ENCODE measurements around the gene GLB1L3. TPM values are rescaled to one million over a fixed set of nuclear protein-coding genes. Genes with fewer than 3 reads are reported as not detected.

The GLB1L3 gene
- total and polyA plus RNA-seq, 2 of the 4 experiments (the other 2 are of a cell fraction) = not detected

GRCh38 chr11:134330611-134331353, 54.6 kb downstream of the GLB1L3 start:
- BruUV-seq (replicated peaks) = no TSS peak
- Histone ChIP-seq H3K23ac (ENCODE audit: low read depth, low read length) (no peak overlapping the region), H3K9me3 (ENCODE audit: control insufficient read depth, insufficient read depth, low read length) (no peaks in the 10 kb centered on the region), H4K5ac (ENCODE audit: low read depth, low read length) (no peak overlapping the region), H3K18ac (ENCODE audit: low read depth, low read length) (no peak overlapping the region), H3K27me3 (ENCODE audit: control insufficient read depth, insufficient read depth, low read length) (peaks cover 14% of the 10 kb centered on the region), H2BK120ac (ENCODE audit: low read depth, low read length) (no peak overlapping the region), H2AK5ac (ENCODE audit: low read depth, low read length) (no peak overlapping the region), H3K4me2 (ENCODE audit: low read depth, low read length) (no peak overlapping the region), H2BK5ac (ENCODE audit: low read depth, low read length, poor library complexity, severe bottlenecking) (no peak overlapping the region), H3K27ac (ENCODE audit: insufficient read depth, low read length) (no peak overlapping the region), H2BK20ac (ENCODE audit: low read depth, low read length) (no peak overlapping the region), H3K9ac (ENCODE audit: low read depth, low read length) (no peak overlapping the region), H3K9me1 (ENCODE audit: insufficient read depth, low read length) (no peaks in the 10 kb centered on the region), H3K36me3 (ENCODE audit: control insufficient read depth, insufficient read depth, low read length) (no peaks in the 10 kb centered on the region), H4K8ac (ENCODE audit: low read depth in 2 of 2, low read length in 2 of 2) (no peak overlapping the region), H3K4ac (ENCODE audit: low read depth, low read length) (no peak overlapping the region), H3K4me1 (ENCODE audit: control insufficient read depth, insufficient read depth, low read length) (no peaks in the 10 kb centered on the region), H2AK9ac (replicated peaks; ENCODE audit: low read depth, low read length, poor library complexity) (no peak overlapping the region), H2AFZ (replicated peaks; ENCODE audit: low read length, poor library complexity) (no peak overlapping the region), H3K79me1 (ENCODE audit: low read depth in 1 of 2, low read length in 2 of 2) (no peaks in the 10 kb centered on the region), H4K20me1 (ENCODE audit: insufficient read depth, low read length) (no peaks in the 10 kb centered on the region), H2BK15ac (ENCODE audit: low read depth, low read length) (no peak overlapping the region), H3K14ac (replicated peaks; ENCODE audit: low read depth, low read length) (no peak overlapping the region), H3K56ac (ENCODE audit: extremely low read depth, insufficient read depth, low read length) (no peak overlapping the region), H3K4me3 (ENCODE audit: insufficient read depth, low read depth, low read length) (no peak overlapping the region), H4K91ac (ENCODE audit: insufficient read depth, low read depth, low read length) (no peak overlapping the region)
- intact Hi-C loops (cut with micrococcal nuclease) (no loop called here), dilution Hi-C loops (cut with HindIII; ENCODE audit: low sequenced_read_pairs, unreplicated experiment) (no loop called here), in situ Hi-C loops (cut with MboI; ENCODE audit: low sequenced_read_pairs) (no loop called here)
- TF ChIP-seq MXI1 (IDR thresholded peaks at IDR 0.05; ENCODE audit: borderline replicate concordance, low read depth, low read length) (no peak), MAZ (IDR thresholded peaks at IDR 0.05; ENCODE audit: borderline replicate concordance, low read depth, low read length) (no peak), CEBPB (IDR thresholded peaks at IDR 0.05; ENCODE audit: low read depth, low read length) (no peak), CHD1 (IDR thresholded peaks at IDR 0.05; ENCODE audit: low read depth, low read length) (no peak), MAFK (IDR thresholded peaks at IDR 0.05; ENCODE audit: low read depth, low read length) (no peak), USF2 (IDR thresholded peaks at IDR 0.05; ENCODE audit: low read depth, low read length) (no peak), SMC3 (IDR thresholded peaks at IDR 0.05; ENCODE audit: low read depth, low read length) (no peak), FOS (IDR thresholded peaks at IDR 0.05; ENCODE audit: low read depth, low read length) (no peak), RCOR1 (IDR thresholded peaks at IDR 0.05; ENCODE audit: insufficient replicate concordance, low read length) (no peak), BHLHE40 (IDR thresholded peaks at IDR 0.05; ENCODE audit: low read depth, low read length) (no peak), NFE2L2 (IDR thresholded peaks at IDR 0.05; ENCODE audit: low read depth, low read length) (no peak), POLR2A (IDR thresholded peaks at IDR 0.05; ENCODE audit: low read depth, low read length) (no peak), RFX5 (IDR thresholded peaks at IDR 0.05; ENCODE audit: low read depth, low read length) (no peak), RAD21 (IDR thresholded peaks at IDR 0.05; ENCODE audit: low read length) (no peak)
- TF ChIP-seq, protein P1, sequence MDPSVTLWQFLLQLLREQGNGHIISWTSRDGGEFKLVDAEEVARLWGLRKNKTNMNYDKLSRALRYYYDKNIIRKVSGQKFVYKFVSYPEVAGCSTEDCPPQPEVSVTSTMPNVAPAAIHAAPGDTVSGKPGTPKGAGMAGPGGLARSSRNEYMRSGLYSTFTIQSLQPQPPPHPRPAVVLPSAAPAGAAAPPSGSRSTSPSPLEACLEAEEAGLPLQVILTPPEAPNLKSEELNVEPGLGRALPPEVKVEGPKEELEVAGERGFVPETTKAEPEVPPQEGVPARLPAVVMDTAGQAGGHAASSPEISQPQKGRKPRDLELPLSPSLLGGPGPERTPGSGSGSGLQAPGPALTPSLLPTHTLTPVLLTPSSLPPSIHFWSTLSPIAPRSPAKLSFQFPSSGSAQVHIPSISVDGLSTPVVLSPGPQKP (IDR thresholded peaks at IDR 0.05; ENCODE audit: borderline replicate concordance, low read depth, low read length) = no peak
- TF ChIP-seq, protein P2, sequence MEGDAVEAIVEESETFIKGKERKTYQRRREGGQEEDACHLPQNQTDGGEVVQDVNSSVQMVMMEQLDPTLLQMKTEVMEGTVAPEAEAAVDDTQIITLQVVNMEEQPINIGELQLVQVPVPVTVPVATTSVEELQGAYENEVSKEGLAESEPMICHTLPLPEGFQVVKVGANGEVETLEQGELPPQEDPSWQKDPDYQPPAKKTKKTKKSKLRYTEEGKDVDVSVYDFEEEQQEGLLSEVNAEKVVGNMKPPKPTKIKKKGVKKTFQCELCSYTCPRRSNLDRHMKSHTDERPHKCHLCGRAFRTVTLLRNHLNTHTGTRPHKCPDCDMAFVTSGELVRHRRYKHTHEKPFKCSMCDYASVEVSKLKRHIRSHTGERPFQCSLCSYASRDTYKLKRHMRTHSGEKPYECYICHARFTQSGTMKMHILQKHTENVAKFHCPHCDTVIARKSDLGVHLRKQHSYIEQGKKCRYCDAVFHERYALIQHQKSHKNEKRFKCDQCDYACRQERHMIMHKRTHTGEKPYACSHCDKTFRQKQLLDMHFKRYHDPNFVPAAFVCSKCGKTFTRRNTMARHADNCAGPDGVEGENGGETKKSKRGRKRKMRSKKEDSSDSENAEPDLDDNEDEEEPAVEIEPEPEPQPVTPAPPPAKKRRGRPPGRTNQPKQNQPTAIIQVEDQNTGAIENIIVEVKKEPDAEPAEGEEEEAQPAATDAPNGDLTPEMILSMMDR (conservative IDR thresholded peaks at IDR 0.05; ENCODE audit: low read depth, low read length) = no peak
- CTCF ChIA-PET = no interaction called here
- DNase-seq (no peak), ATAC-seq (ENCODE audit: low read depth) (no peak)
- WGBS, 2 experiments (ENCODE audit: extremely low coverage in 2 of 2, insufficient read length in 1 of 2) = 43% methylated on average over 13 of the region's 22 CpGs; no CpG with 5 or more reads in 1 of the 2 experiments
- POLR2A ChIA-PET (ENCODE audit: unreplicated experiment) = no interaction called here

Measured in IMR-90 (cell line).